Measurements from ENCODE around the gene INTS15. TPM values are rescaled to one million over a fixed set of nuclear protein-coding genes. Genes with fewer than 3 reads are reported as not detected.

The INTS15 gene
- total and polyA plus RNA-seq, 2 experiments from 2014 or later: 7.0 to 27.0 TPM

DNA sequence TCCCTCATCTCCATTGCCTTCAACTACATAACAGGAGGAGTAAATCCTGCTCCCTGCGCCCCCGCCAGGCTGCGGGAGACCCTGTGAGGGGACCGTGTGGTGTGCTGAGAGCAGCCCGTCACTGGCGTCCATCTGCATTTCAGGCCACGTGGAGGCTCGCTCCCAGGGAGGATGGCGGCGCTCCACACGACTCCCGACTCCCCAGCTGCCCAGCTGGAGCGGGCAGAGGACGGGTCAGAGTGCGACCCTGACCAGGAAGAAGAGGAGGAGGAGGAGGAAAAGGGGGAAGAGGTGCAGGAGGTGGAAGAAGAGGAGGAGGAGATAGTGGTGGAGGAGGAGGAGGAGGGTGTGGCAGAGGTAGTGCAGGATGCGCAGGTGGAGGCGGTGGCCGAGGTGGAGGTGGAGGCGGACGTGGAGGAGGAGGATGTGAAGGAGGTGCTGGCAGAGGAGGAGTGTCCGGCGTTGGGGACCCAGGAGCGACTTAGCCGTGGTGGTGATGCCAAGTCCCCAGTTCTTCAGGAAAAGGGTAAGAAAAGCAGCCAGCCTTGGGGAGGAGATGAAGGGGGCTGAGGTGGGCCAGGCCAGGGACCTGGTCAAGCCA is 52.5 kb downstream of the INTS15 start:
- ATAC-seq: no peak
- peaks cover 18% of the 10 kb centered on the region; the same call in 2 of the 3 replicates for H3K4me1 Mint-ChIP-seq

More for the DNA sequence above, 52.5 kb downstream of the INTS15 start:
- Histone ChIP-seq H3K27me3 (ENCODE audit: insufficient read depth) (no peaks in the 10 kb centered on the region), H3F3A (replicated peaks; ENCODE audit: low read depth) (no peaks in the 10 kb centered on the region), H3K4me3 (no peak overlapping the region), H3K79me2 (replicated peaks; ENCODE audit: insufficient read depth) (no peaks in the 10 kb centered on the region), H3K27ac (ENCODE audit: low read depth) (no peak overlapping the region), H3K9me2 (ENCODE audit: insufficient read depth) (no peaks in the 10 kb centered on the region), H3K4me1 (ENCODE audit: insufficient read depth) (no peaks in the 10 kb centered on the region; the same call in 1 of the 2 replicates), H2AFZ (no peak overlapping the region), H3K36me3 (ENCODE audit: insufficient read depth) (no peaks in the 10 kb centered on the region), H4K20me1 (replicated peaks; ENCODE audit: insufficient read depth) (no peaks in the 10 kb centered on the region; the same call in 1 of the 2 replicates), H3K4me2 (no peak overlapping the region)
- Mint-ChIP-seq H3K27ac (no peak overlapping the region), H3K9me3 (no peaks in the 10 kb centered on the region), H3K4me3 (no peak overlapping the region), H3K36me3 (ENCODE audit: low read depth) (peaks cover 9% of the 10 kb centered on the region), H3K27me3 (ENCODE audit: insufficient read depth, low read depth, poor library complexity) (peaks cover 24% of the 10 kb centered on the region)
- TF ChIP-seq, protein P1, sequence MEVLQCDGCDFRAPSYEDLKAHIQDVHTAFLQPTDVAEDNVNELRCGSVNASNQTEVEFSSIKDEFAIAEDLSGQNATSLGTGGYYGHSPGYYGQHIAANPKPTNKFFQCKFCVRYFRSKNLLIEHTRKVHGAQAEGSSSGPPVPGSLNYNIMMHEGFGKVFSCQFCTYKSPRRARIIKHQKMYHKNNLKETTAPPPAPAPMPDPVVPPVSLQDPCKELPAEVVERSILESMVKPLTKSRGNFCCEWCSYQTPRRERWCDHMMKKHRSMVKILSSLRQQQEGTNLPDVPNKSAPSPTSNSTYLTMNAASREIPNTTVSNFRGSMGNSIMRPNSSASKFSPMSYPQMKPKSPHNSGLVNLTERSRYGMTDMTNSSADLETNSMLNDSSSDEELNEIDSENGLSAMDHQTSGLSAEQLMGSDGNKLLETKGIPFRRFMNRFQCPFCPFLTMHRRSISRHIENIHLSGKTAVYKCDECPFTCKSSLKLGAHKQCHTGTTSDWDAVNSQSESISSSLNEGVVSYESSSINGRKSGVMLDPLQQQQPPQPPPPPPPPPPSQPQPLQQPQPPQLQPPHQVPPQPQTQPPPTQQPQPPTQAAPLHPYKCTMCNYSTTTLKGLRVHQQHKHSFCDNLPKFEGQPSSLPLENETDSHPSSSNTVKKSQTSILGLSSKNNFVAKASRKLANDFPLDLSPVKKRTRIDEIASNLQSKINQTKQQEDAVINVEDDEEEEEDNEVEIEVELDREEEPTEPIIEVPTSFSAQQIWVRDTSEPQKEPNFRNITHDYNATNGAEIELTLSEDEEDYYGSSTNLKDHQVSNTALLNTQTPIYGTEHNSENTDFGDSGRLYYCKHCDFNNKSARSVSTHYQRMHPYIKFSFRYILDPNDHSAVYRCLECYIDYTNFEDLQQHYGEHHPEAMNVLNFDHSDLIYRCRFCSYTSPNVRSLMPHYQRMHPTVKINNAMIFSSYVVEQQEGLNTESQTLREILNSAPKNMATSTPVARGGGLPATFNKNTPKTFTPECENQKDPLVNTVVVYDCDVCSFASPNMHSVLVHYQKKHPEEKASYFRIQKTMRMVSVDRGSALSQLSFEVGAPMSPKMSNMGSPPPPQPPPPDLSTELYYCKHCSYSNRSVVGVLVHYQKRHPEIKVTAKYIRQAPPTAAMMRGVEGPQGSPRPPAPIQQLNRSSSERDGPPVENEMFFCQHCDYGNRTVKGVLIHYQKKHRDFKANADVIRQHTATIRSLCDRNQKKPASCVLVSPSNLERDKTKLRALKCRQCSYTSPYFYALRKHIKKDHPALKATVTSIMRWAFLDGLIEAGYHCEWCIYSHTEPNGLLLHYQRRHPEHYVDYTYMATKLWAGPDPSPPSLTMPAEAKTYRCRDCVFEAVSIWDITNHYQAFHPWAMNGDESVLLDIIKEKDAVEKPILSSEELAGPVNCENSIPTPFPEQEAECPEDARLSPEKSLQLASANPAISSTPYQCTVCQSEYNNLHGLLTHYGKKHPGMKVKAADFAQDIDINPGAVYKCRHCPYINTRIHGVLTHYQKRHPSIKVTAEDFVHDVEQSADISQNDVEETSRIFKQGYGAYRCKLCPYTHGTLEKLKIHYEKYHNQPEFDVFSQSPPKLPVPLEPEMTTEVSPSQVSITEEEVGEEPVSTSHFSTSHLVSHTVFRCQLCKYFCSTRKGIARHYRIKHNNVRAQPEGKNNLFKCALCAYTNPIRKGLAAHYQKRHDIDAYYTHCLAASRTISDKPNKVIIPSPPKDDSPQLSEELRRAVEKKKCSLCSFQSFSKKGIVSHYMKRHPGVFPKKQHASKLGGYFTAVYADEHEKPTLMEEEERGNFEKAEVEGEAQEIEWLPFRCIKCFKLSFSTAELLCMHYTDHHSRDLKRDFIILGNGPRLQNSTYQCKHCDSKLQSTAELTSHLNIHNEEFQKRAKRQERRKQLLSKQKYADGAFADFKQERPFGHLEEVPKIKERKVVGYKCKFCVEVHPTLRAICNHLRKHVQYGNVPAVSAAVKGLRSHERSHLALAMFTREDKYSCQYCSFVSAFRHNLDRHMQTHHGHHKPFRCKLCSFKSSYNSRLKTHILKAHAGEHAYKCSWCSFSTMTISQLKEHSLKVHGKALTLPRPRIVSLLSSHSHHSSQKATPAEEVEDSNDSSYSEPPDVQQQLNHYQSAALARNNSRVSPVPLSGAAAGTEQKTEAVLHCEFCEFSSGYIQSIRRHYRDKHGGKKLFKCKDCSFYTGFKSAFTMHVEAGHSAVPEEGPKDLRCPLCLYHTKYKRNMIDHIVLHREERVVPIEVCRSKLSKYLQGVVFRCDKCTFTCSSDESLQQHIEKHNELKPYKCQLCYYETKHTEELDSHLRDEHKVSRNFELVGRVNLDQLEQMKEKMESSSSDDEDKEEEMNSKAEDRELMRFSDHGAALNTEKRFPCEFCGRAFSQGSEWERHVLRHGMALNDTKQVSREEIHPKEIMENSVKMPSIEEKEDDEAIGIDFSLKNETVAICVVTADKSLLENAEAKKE (CRISPR knock-in tag; IDR thresholded peaks at IDR 0.05): no peak
- TF ChIP-seq ZNF114 (CRISPR knock-in tag; IDR thresholded peaks at IDR 0.05) (no peak), ZNF331 (CRISPR knock-in tag; IDR thresholded peaks at IDR 0.05; ENCODE audit: low read depth) (no peak), CREB1 (CRISPR knock-in tag; IDR thresholded peaks at IDR 0.05; ENCODE audit: low read depth) (no peak), STAT1 (IDR thresholded peaks at IDR 0.05; ENCODE audit: unreplicated experiment) (no peak), POLR2AphosphoS5 (IDR thresholded peaks at IDR 0.05; ENCODE audit: low read depth) (no peak), EZH2 (IDR thresholded peaks at IDR 0.05; ENCODE audit: low read depth, unreplicated experiment) (no peak), NANOG (IDR thresholded peaks at IDR 0.05; ENCODE audit: borderline replicate concordance) (no peak), JUNB (IDR thresholded peaks at IDR 0.05; ENCODE audit: unreplicated experiment) (no peak), EZH2phosphoT487 (IDR thresholded peaks at IDR 0.05; ENCODE audit: unreplicated experiment) (no peak)
- TF ChIP-seq, protein P2, sequence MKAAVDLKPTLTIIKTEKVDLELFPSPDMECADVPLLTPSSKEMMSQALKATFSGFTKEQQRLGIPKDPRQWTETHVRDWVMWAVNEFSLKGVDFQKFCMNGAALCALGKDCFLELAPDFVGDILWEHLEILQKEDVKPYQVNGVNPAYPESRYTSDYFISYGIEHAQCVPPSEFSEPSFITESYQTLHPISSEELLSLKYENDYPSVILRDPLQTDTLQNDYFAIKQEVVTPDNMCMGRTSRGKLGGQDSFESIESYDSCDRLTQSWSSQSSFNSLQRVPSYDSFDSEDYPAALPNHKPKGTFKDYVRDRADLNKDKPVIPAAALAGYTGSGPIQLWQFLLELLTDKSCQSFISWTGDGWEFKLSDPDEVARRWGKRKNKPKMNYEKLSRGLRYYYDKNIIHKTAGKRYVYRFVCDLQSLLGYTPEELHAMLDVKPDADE (IDR thresholded peaks at IDR 0.05): no peak
- TF ChIP-seq, protein P3, sequence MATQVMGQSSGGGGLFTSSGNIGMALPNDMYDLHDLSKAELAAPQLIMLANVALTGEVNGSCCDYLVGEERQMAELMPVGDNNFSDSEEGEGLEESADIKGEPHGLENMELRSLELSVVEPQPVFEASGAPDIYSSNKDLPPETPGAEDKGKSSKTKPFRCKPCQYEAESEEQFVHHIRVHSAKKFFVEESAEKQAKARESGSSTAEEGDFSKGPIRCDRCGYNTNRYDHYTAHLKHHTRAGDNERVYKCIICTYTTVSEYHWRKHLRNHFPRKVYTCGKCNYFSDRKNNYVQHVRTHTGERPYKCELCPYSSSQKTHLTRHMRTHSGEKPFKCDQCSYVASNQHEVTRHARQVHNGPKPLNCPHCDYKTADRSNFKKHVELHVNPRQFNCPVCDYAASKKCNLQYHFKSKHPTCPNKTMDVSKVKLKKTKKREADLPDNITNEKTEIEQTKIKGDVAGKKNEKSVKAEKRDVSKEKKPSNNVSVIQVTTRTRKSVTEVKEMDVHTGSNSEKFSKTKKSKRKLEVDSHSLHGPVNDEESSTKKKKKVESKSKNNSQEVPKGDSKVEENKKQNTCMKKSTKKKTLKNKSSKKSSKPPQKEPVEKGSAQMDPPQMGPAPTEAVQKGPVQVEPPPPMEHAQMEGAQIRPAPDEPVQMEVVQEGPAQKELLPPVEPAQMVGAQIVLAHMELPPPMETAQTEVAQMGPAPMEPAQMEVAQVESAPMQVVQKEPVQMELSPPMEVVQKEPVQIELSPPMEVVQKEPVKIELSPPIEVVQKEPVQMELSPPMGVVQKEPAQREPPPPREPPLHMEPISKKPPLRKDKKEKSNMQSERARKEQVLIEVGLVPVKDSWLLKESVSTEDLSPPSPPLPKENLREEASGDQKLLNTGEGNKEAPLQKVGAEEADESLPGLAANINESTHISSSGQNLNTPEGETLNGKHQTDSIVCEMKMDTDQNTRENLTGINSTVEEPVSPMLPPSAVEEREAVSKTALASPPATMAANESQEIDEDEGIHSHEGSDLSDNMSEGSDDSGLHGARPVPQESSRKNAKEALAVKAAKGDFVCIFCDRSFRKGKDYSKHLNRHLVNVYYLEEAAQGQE (IDR thresholded peaks at IDR 0.05; ENCODE audit: unreplicated experiment): no peak
- TF ChIP-seq, protein P4, sequence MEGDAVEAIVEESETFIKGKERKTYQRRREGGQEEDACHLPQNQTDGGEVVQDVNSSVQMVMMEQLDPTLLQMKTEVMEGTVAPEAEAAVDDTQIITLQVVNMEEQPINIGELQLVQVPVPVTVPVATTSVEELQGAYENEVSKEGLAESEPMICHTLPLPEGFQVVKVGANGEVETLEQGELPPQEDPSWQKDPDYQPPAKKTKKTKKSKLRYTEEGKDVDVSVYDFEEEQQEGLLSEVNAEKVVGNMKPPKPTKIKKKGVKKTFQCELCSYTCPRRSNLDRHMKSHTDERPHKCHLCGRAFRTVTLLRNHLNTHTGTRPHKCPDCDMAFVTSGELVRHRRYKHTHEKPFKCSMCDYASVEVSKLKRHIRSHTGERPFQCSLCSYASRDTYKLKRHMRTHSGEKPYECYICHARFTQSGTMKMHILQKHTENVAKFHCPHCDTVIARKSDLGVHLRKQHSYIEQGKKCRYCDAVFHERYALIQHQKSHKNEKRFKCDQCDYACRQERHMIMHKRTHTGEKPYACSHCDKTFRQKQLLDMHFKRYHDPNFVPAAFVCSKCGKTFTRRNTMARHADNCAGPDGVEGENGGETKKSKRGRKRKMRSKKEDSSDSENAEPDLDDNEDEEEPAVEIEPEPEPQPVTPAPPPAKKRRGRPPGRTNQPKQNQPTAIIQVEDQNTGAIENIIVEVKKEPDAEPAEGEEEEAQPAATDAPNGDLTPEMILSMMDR (conservative IDR thresholded peaks at IDR 0.05; ENCODE audit: low read depth in 2 of 2): no peak
- no peak for DNase-seq (ENCODE audit: low spot score)

Measured in GM23338 (cell line).